GM12878 (cell line): Measurements from ENCODE around the gene OR4N5. TPM values are rescaled to one million over a fixed set of nuclear protein-coding genes. Genes with fewer than 3 reads are reported as not detected.
"Not testable (repeated sequence)": the region's sequence is repeated elsewhere in the genome, so short reads cannot be mapped to it uniquely, and the experiment has no call there.

ENCODE experiments used
- ATAC-seq: fragments of 200-7000 bp; cut with Tn5 transposase; 3 replicates; pipeline ENCODE4 v1.9.1; 2020; ENCODE audit warnings: mild to moderate bottlenecking, moderate library complexity
- BruUV-seq: library from RNA; stranded (reverse); fragments of 400-500 nt; replicated peaks from 2 replicates; lab custom pipeline; 2021; lab: Mats Ljungman, UMichigan
- CTCF ChIA-PET: fragments of 300-600 bp; sonication (Branson Sonifier 250); formaldehyde crosslinking; extraction: SDS; loops from one replicate; lab custom pipeline; 2021; ENCODE audit warnings: inconsistent platforms; lab: Yijun Ruan, JAX
- POLR2A ChIA-PET: fragments of 350-600 bp; formaldehyde crosslinking; extraction: SDS; loops from one replicate; lab custom pipeline; 2021; ENCODE audit warnings: inconsistent platforms; lab: Charles Lee
- RAD21 ChIA-PET: fragments of 300-600 bp; sonication (Branson Sonifier 250); formaldehyde crosslinking; loops from one replicate; lab custom pipeline; 2023; ENCODE audit warnings: antibody characterized with exemption; ENCODE audit not compliant: unreplicated experiment; lab: Charles Lee
- SMC1A ChIA-PET: fragments of 300-600 bp; sonication (Branson Sonifier 250); formaldehyde crosslinking; loops from one replicate; lab custom pipeline; 2023; ENCODE audit not compliant: unreplicated experiment, uncharacterized antibody; lab: Charles Lee
- DNase-seq: peaks from one replicate; pipeline ENCODE4 v3.0.0-alpha.2; 2011; ENCODE audit warnings: low read depth, low spot score
- FAIRE-seq: peaks from 3 replicates; lab custom pipeline; 2011; peaks lifted over from hg19 to GRCh38; lab: Jason Lieb, UNC
- H2AFZ ChIP-seq: 2 replicates; pipeline ENCODE4 v1.6.0; 2011; ENCODE audit warnings: low read depth, low read length, control low read depth; ENCODE audit not compliant: control insufficient read depth
- H3K27ac ChIP-seq: 2 replicates; pipeline ENCODE4 v1.5.1; 2011; ENCODE audit warnings: control low read depth; ENCODE audit not compliant: control insufficient read depth, insufficient read depth
- H3K27me3 ChIP-seq, 2 experiments: replicated peaks in 1 of 2; 2 replicates each; pipeline versions ENCODE4 v1.6.0 to v1.6.1; 2011; ENCODE audit warnings: low read length in 1 of 2; ENCODE audit not compliant: control insufficient read depth in 2 of 2, insufficient read depth in 2 of 2
- H3K36me3 ChIP-seq, 2 experiments: 2 replicates each; pipeline ENCODE4 v1.5.1; 2011; ENCODE audit warnings: low read length in 1 of 2; ENCODE audit not compliant: control insufficient read depth in 2 of 2, insufficient read depth in 2 of 2
- H3K4me1 ChIP-seq: 2 replicates; pipeline ENCODE4 v1.6.1; 2011; ENCODE audit warnings: mild to moderate bottlenecking, low read length, moderate library complexity, mixed read lengths; ENCODE audit not compliant: control insufficient read depth, insufficient read depth
- H3K4me2 ChIP-seq: 2 replicates; pipeline ENCODE4 v1.6.0; 2011; ENCODE audit warnings: control low read depth; ENCODE audit not compliant: control insufficient read depth, insufficient read depth
- H3K4me3 ChIP-seq: fragments of 200-600 bp; sonication (generic); 2 replicates; pipeline ENCODE4 v1.5.1; 2016
- H3K79me2 ChIP-seq: 2 replicates; pipeline ENCODE4 v1.6.0; 2011; ENCODE audit warnings: low read length; ENCODE audit not compliant: control insufficient read depth, insufficient read depth
- H3K9ac ChIP-seq: 2 replicates; pipeline ENCODE4 v1.8.0; 2011; ENCODE audit warnings: low read length, control low read depth, mixed read lengths; ENCODE audit not compliant: control insufficient read depth, insufficient read depth
- H3K9me3 ChIP-seq: replicated peaks from 3 replicates; pipeline ENCODE4 v1.5.1; 2011; ENCODE audit warnings: mild to moderate bottlenecking, low read length; ENCODE audit not compliant: control insufficient read depth, insufficient read depth
- H4K20me1 ChIP-seq: 2 replicates; pipeline ENCODE4 v1.6.0; 2011; ENCODE audit not compliant: control insufficient read depth, insufficient read depth
- NR2C2 ChIP-seq: IDR thresholded peaks from 2 replicates; pipeline ENCODE4 v1.6.1; 2011; ENCODE audit warnings: borderline replicate concordance, low read depth; ENCODE audit not compliant: control insufficient read depth, insufficient read length
- SIN3A ChIP-seq: IDR thresholded peaks from 2 replicates; pipeline ENCODE4 v1.6.1; 2012; ENCODE audit warnings: low read depth, low read length, improper control_type of control experiment
- WGBS: methylation state at CpG from one replicate; pipeline ENCODE4 v1.1.6; 2016; ENCODE audit warnings: low lambda C conversion rate; ENCODE audit not compliant: insufficient replicate concordance, insufficient coverage; ENCODE audit errors: missing lambda C conversion rate; 5-methylcytosine and 5-hydroxymethylcytosine counted together
- in situ Hi-C: fragments of 300-500 bp; cut with MboI; formaldehyde crosslinking; loops from 9 replicates; pipeline ENCODE4 v1.14.3; 2018; ENCODE audit warnings: mixed read lengths
- intact Hi-C: fragments of 100-400 bp; cut with micrococcal nuclease; formaldehyde crosslinking; loops from one replicate; pipeline ENCODE4 v1.14.2; 2022; ENCODE audit not compliant: unreplicated experiment
- polyA plus RNA-seq, 11 experiments: library from polyadenylated mRNA; depleted of rRNA in 4 of 11; unstranded in 6 of 11; stranded (reverse) in 5 of 11; fragments of >200 nt; fragmentation: Nextera tagmentation in 4 of 11; fragmentation: Illumina TruSeq in 1 of 11; extraction: Ambion mirVana in 4 of 11; extraction: Trizol in 1 of 11; gene quantifications; 1 replicate in 1 of 11; 2 replicates in 10 of 11; pipeline versions ENCODE4 v1.2.1 to v1.2.3, GENCODE V29; 2011 to 2016; ENCODE audit warnings: inconsistent platforms in 2 of 11, missing spikeins in 2 of 11, low read depth in 1 of 11
- total RNA-seq, 4 experiments: library from RNA; depleted of rRNA in 3 of 4; stranded (reverse); fragments of >200 nt in 3 of 4; fragmentation: Illumina TruSeq in 1 of 4; extraction: Trizol in 1 of 4; gene quantifications; 2 replicates each; pipeline versions ENCODE4 v1.2.1 to v1.2.3, GENCODE V29; 2013 to 2021
- TF ChIP-seq, protein P1 (sequence below): fragments of 450-650 bp; IDR thresholded peaks from 2 replicates; pipeline ENCODE4 v1.6.1; 2017; ENCODE audit warnings: low read depth, mild to moderate bottlenecking, moderate library complexity

OR4N5 gene
- total and polyA plus RNA-seq, 10 of the 15 experiments (the other 5 are each of a cell fraction or from before 2014, with no cell fraction given): not detected

DNA sequence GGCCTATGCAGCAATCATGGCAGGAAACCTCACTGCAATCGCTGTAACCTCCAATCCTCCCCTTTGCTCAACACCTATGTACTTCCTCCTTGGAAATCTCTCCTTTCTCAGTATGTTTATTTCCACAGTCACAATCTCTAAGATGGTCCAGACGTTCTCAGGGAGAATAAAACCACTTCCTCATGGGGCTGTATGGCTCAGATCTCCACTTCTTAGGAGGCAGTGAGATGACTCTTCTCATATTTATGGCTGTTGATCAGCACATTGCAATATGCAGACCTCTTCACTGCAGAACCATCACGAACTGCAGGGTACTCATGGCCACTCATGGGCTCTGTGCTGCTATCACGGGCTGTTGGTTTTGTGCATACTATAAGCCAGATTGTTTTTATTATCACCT, 45.2 kb upstream of the OR4N5 start:
- DNase-seq: no peak
- no peak overlapping the region for H3K4me3 ChIP-seq
- in situ Hi-C loops: loop anchor here (10.0 kb wide), 1 partner anchor 51 kb away; no protein-coding TSS in a partner anchor
- intact Hi-C loops: no loop called here
- POLR2A ChIA-PET: no interaction called here
- H3K9me3 ChIP-seq: no peaks in the 10 kb centered on the region
- no peak overlapping the region for H2AFZ ChIP-seq
- H4K20me1 ChIP-seq: no peaks in the 10 kb centered on the region
- no peaks in the 10 kb centered on the region for H3K79me2 ChIP-seq
- H3K27ac ChIP-seq: no peak overlapping the region
- CTCF ChIA-PET: no interaction called here
- no peak overlapping the region for H3K9ac ChIP-seq
- H3K4me2 ChIP-seq: no peak overlapping the region
- whole genome bisulfite sequencing: 23% methylated on average over 4 of the region's 4 CpGs
- BruUV-seq: no TSS peak
- H3K4me1 ChIP-seq: no peaks in the 10 kb centered on the region
- H3K36me3 ChIP-seq: no peaks in the 10 kb centered on the region
- FAIRE-seq: no peak
- TF ChIP-seq NR2C2 (no peak), SIN3A (no peak)
- TF ChIP-seq, protein P1, sequence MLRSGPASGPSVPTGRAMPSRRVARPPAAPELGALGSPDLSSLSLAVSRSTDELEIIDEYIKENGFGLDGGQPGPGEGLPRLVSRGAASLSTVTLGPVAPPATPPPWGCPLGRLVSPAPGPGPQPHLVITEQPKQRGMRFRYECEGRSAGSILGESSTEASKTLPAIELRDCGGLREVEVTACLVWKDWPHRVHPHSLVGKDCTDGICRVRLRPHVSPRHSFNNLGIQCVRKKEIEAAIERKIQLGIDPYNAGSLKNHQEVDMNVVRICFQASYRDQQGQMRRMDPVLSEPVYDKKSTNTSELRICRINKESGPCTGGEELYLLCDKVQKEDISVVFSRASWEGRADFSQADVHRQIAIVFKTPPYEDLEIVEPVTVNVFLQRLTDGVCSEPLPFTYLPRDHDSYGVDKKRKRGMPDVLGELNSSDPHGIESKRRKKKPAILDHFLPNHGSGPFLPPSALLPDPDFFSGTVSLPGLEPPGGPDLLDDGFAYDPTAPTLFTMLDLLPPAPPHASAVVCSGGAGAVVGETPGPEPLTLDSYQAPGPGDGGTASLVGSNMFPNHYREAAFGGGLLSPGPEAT: no peak
- H3K27me3 ChIP-seq: no peaks in the 10 kb centered on the region
- ATAC-seq: no peak
- SMC1A ChIA-PET: no interaction called here
- RAD21 ChIA-PET: no interaction called here

DNA sequence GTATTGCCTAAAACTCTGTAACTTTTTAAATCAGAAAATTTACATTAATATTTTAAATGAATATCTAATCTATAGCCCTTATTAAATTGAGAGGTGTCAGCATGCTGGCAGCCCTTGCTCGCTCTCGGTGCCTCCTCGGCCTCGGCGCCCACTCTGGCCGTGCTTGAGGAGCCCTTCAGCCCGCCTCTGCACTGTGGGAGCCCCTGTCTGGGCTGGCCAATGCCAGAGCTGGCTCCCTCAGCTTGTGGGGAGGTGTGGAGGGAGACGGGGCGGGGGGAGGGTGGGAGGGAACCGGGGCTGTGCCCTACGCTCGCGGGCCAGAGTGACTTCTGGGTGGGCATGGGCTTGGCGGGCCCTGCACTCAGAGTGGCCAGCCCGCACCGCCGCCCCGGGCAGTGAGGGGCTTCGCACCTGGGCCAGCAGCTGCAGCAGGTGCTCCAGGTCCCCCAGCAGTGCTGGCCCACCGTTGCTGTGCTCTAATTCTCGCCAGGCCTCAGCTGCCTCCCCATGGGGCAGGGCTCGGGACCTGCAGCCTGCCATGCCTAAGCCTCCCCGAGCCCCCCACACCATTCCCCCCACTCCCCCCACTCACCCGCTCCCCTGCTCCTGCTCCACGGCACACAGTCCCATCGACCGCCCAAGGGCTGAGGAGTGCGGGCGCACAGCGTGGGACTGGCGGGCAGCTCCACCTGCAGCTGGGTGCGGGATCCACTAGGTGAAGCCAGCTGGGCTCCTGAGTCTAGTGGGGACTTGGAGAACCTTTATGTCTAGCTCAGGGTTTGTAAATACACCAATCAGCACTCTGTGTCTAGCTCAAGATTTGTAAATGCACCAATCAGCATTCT, 39.5 kb upstream of the OR4N5 start:
- SMC1A ChIA-PET, H3K4me3 ChIP-seq, H3K27me3 ChIP-seq, ATAC-seq, H3K4me2 ChIP-seq, POLR2A ChIA-PET, H3K27ac ChIP-seq, H4K20me1 ChIP-seq, BruUV-seq, CTCF ChIA-PET, H3K9me3 ChIP-seq, H3K36me3 ChIP-seq, RAD21 ChIA-PET, DNase-seq, H2AFZ ChIP-seq, FAIRE-seq, H3K79me2 ChIP-seq, H3K4me1 ChIP-seq, H3K9ac ChIP-seq, intact Hi-C loops: not testable (repeated sequence)
- 62% methylated on average over 14 of the region's 32 CpGs for WGBS
- in situ Hi-C loops: loop anchor here (10.0 kb wide), 1 partner anchor 46 kb away; no protein-coding TSS in a partner anchor
